Panc1 (cell line): ENCODE measurements around the gene GID8.

ENCODE experiments used
- POLR2AphosphoS5 ChIP-seq: IDR thresholded peaks from 2 replicates; pipeline ENCODE4 v1.6.1; 2012; ENCODE audit warnings: mild to moderate bottlenecking, low read depth, low read length, moderate library complexity
- SIN3A ChIP-seq: IDR thresholded peaks from 2 replicates; pipeline ENCODE4 v1.6.1; 2012; ENCODE audit warnings: low read depth, mild to moderate bottlenecking, low read length, moderate library complexity, borderline replicate concordance; ENCODE audit not compliant: insufficient read depth
- TCF7L2 ChIP-seq: IDR thresholded peaks from 2 replicates; pipeline ENCODE4 v1.6.1; 2011; ENCODE audit warnings: mild to moderate bottlenecking, low read depth, low read length, inconsistent platforms
- TF ChIP-seq, protein P1 (sequence below): fragments of 450-650 bp; IDR thresholded peaks from 2 replicates; pipeline ENCODE4 v1.5.1; 2017; ENCODE audit warnings: mild to moderate bottlenecking
- TF ChIP-seq, protein P2 (sequence below), 2 experiments: IDR thresholded peaks; 2 replicates each; pipeline ENCODE4 v1.6.1; 2011 to 2012; ENCODE audit warnings: low read depth in 2 of 2, control low read depth in 1 of 2, low read length in 1 of 2, mild to moderate bottlenecking in 1 of 2, moderate library complexity in 1 of 2; ENCODE audit not compliant: insufficient read depth in 1 of 2

DNA sequence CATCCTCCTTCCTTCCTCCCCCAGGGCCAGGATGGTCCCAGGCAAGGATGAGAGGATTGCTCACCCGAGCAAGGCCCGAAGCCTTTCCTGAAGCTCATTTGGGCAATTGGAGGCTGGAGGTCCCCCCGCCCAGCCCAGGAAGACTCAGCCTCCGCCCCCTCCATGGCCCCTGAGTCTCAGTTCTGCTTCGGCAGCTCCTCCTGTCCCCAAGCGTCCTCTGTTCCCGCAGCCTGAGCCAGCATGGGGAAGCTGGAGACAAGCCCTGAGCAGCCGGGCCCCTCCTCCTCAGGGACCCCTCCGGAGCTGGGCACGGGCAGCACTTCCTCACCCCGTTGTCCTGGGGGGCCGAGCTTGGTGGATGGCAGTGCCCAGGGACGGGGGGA, 40.6 kb downstream of the GID8 start:
- TF ChIP-seq, protein P1, sequence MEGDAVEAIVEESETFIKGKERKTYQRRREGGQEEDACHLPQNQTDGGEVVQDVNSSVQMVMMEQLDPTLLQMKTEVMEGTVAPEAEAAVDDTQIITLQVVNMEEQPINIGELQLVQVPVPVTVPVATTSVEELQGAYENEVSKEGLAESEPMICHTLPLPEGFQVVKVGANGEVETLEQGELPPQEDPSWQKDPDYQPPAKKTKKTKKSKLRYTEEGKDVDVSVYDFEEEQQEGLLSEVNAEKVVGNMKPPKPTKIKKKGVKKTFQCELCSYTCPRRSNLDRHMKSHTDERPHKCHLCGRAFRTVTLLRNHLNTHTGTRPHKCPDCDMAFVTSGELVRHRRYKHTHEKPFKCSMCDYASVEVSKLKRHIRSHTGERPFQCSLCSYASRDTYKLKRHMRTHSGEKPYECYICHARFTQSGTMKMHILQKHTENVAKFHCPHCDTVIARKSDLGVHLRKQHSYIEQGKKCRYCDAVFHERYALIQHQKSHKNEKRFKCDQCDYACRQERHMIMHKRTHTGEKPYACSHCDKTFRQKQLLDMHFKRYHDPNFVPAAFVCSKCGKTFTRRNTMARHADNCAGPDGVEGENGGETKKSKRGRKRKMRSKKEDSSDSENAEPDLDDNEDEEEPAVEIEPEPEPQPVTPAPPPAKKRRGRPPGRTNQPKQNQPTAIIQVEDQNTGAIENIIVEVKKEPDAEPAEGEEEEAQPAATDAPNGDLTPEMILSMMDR, result no peak
- TF ChIP-seq POLR2AphosphoS5 (no peak), TCF7L2 (no peak), SIN3A (no peak)
- TF ChIP-seq, protein P2, sequence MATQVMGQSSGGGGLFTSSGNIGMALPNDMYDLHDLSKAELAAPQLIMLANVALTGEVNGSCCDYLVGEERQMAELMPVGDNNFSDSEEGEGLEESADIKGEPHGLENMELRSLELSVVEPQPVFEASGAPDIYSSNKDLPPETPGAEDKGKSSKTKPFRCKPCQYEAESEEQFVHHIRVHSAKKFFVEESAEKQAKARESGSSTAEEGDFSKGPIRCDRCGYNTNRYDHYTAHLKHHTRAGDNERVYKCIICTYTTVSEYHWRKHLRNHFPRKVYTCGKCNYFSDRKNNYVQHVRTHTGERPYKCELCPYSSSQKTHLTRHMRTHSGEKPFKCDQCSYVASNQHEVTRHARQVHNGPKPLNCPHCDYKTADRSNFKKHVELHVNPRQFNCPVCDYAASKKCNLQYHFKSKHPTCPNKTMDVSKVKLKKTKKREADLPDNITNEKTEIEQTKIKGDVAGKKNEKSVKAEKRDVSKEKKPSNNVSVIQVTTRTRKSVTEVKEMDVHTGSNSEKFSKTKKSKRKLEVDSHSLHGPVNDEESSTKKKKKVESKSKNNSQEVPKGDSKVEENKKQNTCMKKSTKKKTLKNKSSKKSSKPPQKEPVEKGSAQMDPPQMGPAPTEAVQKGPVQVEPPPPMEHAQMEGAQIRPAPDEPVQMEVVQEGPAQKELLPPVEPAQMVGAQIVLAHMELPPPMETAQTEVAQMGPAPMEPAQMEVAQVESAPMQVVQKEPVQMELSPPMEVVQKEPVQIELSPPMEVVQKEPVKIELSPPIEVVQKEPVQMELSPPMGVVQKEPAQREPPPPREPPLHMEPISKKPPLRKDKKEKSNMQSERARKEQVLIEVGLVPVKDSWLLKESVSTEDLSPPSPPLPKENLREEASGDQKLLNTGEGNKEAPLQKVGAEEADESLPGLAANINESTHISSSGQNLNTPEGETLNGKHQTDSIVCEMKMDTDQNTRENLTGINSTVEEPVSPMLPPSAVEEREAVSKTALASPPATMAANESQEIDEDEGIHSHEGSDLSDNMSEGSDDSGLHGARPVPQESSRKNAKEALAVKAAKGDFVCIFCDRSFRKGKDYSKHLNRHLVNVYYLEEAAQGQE (IDR thresholded peaks at IDR 0.05; ENCODE audit: insufficient read depth in 1 of 2, low read depth in 2 of 2, low read length in 1 of 2), result no peak
